Hepatocyte (in vitro differentiated cells): ENCODE results near the gene HCLS1.

Experiments used
- EZH2 ChIP-seq: fragments of 200-600 bp; sonication (generic); IDR thresholded peaks from 2 replicates; pipeline ENCODE4 v1.6.1; 2016; ENCODE audit warnings: antibody characterized with exemption, mild to moderate bottlenecking, borderline replicate concordance
- EZH2phosphoT487 ChIP-seq: fragments of 200-600 bp; sonication (generic); IDR thresholded peaks from one replicate; pipeline ENCODE4 v1.6.1; 2018; ENCODE audit warnings: antibody characterized with exemption, mild to moderate bottlenecking, low read depth, moderate library complexity; ENCODE audit not compliant: unreplicated experiment, severe bottlenecking
- TF ChIP-seq, protein P1 (sequence below): fragments of 200-600 bp; sonication (generic); IDR thresholded peaks from 2 replicates; pipeline ENCODE4 v1.5.1; 2016; ENCODE audit warnings: antibody characterized with exemption, mild to moderate bottlenecking; ENCODE audit not compliant: poor library complexity

DNA sequence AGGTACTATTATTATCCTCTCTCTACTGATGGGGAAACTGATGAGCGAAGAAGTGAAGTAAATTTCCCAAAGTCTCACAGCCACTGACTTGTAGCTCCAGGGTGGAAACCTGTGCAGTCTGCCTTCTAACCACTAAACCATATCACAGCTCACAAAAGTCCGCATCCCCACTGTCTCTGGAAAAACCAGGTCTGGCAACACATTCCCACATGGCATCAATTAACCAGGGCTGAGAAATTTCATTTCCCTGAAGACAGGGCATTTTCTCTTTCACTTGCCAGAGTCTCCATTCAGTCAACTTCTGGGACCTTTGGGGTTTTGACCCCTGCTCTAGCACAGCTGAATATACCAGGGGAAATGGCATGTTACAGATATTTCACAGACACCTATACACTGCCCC lies 41.0 kb downstream of the HCLS1 start:
- TF ChIP-seq, protein P1, sequence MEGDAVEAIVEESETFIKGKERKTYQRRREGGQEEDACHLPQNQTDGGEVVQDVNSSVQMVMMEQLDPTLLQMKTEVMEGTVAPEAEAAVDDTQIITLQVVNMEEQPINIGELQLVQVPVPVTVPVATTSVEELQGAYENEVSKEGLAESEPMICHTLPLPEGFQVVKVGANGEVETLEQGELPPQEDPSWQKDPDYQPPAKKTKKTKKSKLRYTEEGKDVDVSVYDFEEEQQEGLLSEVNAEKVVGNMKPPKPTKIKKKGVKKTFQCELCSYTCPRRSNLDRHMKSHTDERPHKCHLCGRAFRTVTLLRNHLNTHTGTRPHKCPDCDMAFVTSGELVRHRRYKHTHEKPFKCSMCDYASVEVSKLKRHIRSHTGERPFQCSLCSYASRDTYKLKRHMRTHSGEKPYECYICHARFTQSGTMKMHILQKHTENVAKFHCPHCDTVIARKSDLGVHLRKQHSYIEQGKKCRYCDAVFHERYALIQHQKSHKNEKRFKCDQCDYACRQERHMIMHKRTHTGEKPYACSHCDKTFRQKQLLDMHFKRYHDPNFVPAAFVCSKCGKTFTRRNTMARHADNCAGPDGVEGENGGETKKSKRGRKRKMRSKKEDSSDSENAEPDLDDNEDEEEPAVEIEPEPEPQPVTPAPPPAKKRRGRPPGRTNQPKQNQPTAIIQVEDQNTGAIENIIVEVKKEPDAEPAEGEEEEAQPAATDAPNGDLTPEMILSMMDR: no peak
- TF ChIP-seq EZH2: no peak
- no peak for TF ChIP-seq EZH2phosphoT487
